SK-N-DZ (cell line): Measurements from ENCODE around the gene MPG.

Experiments
- DNase-seq: peaks from one replicate; pipeline ENCODE4 v3.0.0-alpha.2; 2015; ENCODE audit warnings: low spot score

MPG gene

DNA sequence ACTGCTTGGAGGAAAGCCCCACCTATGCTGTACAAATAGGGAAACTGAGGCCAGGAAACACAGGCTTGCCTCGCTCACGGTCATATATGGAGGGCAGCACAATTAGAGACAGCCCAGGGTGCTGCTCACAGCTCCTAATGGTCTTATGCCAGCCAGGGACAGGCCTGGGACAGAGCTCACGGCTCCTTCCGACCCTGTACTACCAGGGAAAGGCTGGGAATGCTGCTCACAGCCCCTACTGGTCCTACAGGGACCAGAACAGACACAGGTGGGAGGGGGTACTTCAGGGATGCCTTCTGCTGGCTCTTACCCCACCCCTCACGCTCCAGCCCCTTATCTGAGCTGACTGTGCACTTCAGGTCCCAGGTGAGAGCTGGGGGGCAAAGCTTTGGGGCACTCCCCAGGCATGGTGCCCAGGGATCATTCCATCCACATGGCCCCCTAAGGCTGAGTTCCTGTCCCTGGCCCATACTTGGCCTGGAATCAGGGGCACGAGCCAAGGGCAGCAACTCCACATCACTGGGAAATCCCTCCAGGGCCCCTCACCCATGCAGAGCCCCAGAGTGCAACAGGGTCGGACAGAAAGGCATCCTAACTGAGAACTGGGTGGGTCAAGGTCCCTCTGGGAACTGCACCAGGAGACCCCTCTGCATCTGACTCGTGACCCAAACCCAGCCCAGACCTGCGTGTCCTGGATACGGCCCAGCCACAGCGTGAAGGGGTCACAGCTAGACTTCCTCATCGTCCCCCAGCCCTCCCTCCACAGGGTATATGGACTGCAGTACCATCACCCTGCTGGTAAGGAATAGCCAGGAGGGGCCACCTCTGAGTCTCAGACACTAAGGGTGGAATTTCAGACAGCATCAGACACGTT is 11.5 kb upstream of the MPG start:
- no peak for DNase-seq

DNA sequence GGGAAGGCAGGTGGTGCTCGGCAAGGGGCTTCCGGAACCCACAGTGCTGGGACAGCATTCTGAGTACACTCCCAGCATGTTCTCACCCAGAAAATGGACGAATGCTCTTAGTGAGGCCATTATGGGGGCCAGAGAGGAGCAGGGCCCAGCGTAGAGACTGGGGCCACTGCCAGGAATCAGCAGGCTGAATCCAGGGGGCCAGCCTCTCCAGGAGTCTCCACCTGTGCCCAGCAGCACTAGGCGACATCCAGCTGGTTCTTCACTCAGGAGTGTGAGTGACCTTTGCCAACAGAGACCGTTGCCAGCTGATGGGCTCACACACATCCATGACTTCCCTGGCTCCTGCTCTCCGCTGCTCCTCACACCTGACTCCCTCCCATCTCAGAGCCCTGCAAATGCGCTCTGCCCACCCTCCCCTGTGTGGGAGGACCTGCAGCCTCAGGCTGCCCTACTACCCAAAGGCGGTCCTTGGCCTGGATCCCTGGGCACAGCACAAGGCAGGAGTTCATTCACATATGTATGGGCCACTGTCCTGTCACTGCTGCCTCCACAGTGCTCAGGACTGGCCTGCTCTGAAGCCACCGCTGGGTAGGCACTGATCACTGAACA is 10.7 kb upstream of the MPG start:
- no peak for DNase-seq

DNA sequence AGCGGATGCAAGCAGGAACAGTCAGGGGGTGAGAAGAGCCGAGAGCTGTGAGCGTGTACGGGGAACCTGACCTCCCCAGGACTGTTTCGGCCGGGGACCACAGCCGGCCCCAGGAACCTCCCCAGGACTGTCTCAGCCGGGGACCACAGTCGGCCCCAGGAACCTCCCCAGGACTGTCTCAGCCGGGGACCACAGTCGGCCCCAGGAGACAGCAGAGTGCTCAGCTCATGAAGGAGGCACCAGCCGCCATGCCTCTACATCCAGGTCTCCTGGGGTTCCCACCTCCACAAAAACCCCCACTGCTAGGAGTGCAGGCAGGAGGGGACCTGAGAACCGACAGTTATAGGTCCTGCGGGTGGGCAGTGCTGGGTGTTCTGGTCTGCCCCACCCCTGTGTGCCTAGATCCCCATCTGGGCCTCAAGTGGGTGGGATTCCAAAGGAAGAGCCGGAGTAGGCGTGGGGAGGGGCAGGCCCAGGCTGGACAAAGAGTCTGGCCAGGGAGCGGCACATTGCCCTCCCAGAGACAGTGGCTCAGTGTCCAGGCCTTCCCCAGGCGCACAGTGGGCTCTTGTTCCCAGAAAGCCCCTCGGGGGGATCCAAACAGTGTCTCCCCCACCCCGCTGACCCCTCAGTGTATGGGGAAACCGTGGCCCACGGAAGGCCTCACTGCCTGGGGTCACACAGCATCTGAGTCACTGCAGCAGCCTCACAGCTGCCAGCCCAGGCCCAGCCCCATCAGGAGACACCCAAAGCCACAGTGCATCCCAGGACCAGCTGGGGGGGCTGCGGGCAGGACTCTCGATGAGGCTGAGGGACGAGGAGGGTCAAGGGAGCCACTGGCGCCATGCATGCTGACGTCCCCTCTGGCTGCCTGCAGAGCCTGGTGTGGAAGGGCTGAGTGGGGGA is 9.9 kb upstream of the MPG start:
- DNase-seq = no peak

DNA sequence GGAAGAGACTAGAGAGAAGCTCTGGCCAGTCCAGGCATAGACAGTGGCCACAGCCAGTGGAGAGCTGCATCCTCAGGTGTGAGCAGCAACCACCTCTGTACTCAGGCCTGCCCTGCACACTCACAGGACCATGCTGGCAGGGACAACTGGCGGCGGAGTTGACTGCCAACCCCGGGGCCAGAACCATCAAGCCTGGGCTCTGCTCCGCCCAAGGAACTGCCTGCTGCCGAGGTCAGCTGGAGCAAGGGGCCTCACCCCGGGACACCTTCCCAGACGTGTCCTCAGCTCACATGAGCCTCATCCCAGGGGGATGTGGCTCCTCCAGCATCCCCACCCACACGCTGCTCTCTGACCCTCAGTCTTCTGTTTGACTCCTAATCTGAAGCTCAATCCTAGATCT is 8.8 kb upstream of the MPG start:
- no peak for DNase-seq

DNA sequence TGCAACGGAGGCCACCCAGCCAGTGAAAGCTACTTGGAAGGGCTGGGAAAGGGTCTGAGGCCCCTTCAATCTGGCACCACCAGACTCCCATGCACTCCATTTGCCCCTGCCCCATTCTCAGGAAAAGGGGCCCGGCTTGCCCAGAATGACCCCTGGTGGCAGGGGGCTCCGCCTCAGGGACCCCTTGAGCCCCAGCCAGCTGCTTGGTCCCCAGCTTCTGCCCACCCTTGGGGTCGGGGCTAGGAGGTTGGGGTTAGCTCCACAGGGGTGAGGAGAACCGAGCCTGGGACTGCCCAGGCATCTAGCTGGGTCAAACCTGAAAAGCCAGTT is 6.8 kb upstream of the MPG start:
- DNase-seq = no peak

DNA sequence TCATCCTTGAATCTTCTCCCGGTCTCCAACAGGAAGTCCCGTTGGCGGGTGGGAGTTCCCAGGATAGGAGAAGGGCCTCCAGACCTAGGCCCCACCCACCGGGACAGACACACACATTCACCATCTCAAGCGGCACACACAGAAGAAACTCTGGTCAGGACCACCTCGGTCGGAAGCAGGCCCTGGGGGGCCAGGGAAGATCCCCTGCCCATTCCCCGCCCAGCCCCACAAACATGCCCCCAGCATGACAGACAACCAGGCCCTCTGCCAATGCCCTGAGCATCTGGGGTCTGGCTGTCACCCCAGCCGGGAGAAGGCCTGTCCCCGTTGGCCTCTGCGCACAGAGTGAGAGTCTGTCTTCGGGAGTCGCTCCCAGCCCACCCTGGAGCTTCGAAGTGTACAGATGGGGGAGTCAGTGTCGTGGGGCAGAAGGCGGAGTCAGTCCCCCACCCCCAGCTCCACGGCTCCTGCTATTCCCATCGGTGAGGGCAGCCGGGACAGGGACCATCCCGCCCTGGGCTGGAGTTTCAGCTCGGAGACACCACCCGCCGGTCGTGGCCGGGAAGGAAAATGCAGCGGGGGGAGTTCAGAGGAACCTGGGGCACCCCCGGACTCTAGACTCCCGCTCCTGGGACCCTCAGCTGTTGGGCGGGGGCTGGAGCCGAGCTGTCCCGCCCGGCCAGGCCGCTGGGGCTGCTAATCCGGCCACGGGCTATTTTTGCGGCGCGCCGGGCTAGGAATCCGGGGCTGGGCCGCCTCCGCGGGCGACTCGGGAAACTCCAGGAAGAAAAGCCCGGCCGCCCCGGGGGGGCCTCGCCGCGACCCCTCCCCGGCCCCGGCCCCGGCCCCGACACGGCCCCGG is 6.3 kb upstream of the MPG start:
- peak; percentile 63 for DNase-seq

DNA sequence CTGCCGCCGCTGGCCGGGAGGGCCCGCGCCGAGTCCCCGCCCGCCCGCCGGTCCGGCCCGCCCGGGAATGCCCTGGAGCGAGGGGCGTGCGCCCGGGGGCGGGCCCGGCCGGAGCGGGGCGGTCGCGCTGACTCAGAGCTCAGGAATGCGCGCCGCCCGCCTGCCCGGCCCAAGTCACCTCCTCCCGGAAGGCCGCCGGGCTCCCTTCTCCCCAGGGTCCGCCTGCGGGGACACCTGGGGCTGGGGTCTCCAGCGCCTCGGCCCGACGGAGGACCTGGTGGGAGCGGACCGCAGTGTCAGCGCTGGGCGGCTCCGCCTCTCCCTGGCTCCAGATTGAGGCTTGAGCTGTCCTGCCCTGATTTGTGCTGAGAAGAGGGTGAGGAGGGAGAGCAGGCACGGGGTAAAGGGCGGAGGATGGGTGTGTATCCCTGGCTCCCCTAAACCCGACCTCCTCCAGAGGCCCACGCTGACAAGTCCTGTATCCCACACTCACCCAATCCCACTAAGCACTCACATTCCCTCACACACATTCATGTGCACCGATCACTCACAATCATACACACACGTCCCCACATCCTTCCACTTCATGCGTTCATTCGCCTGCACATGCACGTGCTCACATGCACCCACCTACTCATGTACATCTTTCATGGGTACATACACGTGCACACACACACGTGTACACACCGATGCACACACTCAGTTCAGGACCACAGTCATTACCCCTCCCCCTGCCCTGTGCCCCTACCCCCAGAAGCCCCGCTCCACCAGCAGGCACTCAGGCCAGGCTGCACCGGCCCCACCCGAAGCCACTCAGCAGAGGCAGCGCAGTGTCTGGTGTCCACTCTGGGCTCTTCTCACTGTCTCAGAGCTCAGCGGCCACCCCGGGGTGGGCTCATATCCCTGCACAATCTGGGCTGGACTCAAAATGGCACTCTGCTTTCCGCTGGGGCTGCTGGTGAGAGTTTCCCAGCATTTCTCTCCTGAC is 5.2 kb upstream of the MPG start, which contains the start of gene RHBDF1:
TSS of gene RHBDF1 (minus strand) at position 71 of the 988 bp plus-strand sequence. CDS start 7,616 bp downstream, outside the sequence.
- DNase-seq = no peak

DNA sequence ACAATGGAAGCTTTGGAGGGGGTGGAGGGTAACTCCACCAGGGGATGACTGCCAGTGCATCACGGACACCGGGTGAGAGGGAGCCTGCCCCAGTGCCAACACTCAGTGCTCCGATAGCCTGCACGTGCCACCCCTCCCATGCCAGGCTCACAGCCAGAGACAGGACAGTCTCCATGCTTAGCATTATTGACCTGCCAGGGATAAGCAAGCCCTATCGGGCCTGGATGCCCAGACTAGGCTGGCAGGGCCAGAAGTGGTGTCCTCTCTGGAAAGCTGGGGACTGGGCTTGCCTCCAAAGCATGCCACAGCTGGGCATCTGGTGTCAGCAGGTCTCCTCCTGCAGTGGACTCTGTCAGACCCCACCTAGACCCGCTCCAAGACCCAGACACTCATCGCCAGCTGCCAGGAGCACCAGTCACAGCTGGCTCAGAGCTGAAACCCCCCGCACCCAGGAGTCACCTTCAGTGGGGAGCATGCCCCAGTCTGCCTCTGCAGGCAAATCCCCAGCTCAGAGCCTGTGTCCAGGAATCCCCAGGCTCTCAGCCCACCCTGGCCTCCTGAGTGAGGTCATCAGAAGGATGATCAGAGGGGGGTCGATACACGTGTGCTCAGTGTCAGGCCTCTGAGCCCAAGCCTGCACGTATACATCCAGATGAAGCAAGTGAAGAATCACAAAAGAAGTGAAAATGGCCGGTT is 3.8 kb upstream of the MPG start:
- DNase-seq = no peak

DNA sequence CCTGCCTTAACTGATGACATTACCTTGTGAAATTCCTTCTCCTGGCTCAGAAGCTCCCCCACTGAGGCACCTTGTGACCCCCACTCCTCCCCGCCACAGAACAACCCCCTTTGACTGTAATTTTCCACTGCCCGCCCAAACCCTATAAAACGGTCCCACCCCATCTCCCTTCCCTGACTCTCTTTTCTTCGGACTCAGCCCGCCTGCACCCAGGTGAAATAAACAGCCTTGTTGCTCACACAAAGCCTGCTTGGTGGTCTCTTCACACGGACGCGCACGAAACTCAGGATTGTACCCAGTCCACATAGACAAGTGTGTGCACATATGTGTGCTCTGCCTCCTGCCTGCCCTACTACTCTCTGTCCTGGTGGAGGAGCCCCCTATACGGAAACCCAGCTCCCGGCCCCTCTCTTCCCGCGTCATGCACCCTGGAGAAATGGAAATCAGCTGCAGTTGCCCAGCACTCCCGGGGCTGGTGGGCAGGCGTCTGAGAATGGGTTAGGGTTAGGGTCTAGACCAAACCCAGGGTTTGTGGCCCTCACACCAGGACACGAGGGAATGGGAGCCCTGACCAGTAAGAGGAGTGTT is 3.2 kb upstream of the MPG start:
- no peak for DNase-seq

DNA sequence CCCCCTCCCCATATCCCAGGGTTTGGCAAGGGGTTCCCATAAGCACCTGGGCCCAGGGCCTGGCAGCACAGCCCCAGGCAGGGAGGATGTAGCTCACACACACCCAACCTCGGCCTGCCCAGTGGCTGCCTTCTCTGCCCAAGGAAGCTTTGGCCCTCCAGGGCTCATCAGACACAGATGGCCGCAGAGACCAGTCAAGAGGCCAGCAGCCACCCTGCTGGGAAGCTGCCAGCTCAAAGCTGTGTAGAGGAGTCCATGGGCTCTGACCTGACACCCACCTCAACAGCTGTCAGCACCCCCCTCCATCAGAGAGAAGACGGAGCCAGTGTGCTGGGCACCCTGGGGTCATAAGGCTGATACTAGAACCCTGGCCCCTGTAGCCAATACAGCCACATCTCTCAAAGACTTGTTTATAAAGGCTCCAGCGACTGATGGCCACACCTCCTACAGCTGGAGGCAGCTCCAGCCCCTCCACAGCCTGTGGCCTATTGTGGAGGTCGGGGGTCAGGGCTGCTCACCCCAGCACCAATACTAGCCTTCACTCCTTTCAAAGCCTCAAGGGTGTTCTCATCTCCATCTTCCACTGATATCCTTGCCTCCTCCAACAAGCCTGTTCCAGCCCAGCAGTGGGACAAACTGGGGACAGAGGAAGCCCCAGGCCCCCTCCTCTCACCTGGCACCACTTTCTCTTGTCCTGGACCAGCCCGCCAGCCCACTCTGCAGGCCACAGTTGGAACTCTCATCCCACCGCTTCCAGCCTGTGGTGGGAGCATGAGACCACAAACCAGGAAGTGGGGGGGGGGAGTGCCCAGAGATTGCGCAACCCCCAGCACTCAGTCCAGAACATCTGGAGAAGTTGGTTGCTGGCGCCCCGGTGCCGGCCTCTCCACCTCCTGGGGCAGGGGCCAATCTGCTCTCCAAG is 2.2 kb upstream of the MPG start:
- DNase-seq = peak; percentile 51

DNA sequence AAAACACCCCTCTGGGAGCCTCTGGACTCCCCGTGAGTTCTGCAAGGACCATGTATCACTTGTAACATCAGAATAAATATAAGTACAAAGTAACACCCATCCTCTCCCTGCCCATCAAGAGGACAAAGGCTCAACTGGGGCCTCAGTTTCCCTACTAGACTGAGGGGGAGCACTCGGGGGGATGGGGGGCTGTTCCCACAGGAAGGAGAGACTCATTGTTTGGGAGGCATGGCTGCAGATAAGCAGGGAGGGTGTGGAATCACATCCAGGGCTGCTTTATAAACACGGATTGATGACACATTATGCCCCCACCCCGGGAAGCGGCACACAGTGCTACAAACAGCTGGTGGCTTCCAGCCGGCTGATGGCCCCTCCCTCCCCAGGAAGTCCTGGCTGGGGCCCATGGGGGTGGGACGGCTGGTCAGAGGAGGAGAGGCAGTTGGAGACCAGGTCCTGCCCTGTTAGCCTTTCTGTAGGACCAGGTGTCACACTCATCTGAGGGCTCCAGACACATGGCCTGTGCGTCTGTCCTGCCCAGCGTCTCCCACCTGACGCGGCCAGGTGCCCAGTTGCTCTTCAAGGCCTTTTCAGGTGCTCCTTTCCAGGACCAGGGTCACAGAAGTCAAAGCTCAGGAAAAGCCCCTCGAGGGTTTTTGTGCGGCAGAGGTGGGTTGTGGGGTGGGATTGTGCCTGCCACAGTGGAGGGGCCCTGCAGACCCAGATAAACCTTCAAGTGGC is 1.3 kb upstream of the MPG start:
- DNase-seq = no peak

DNA sequence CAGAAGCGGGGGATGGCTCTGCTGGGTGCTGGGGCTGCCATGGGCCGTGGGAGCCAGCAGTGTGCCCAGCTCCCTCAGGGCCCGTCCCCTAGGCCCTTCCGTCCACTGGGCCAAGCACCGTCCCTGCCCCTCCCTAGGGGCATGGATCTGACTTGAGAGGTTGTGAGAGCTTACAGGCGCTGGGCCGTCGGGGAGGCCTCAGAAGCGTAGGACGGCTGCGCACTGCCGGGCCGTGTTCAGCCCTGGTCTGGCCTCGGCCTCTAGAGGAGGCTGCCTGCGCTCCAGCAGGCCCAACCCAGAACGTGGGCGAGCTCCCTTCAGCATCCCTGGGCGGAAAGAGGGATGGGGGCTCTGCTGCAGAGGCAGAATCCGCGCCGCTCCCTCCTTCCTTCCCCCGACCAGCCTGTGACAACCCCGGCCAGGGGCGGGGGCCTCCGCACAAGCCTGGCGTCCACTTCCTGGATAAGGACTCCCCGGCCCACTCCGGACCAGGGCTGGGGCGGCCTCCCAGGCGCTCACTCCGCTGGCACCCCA is 685 bp upstream of the MPG start:
- DNase-seq = peak; percentile 66

DNA sequence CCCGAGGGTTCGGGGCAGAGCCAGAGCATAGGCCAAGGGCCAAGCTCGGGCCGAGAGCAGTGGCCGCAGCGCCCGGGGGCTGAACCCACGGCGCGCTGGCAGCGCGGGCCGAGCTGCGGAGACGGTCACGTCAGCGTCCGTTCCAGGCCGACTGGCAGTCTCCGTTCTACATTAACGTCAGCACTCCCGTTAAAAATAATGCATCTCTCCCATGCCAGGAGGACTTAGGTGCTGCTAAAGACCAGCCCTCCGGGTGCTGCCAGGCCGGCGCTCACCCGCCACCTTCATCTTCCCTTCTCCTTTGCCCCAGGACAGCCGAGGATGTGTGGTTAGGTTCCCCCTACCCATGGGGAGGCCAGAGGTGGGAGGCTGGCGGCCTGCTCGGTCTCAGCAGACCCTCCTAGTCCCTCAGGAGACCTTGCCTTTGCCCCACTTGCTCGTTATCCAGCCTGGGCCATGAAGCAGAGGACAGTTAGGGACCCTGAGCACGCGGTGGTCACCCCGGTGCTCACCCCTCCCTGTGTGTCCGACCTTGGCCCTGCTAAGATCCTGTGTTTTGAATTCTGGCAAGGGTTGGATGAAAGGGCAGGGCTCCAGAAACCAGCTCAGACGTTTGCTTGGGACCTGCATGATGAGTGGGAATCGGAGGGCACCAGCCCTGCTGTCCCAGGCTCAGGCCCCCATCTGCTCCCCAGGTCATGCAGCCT is 572 bp downstream of the MPG start:
- no peak for DNase-seq

DNA sequence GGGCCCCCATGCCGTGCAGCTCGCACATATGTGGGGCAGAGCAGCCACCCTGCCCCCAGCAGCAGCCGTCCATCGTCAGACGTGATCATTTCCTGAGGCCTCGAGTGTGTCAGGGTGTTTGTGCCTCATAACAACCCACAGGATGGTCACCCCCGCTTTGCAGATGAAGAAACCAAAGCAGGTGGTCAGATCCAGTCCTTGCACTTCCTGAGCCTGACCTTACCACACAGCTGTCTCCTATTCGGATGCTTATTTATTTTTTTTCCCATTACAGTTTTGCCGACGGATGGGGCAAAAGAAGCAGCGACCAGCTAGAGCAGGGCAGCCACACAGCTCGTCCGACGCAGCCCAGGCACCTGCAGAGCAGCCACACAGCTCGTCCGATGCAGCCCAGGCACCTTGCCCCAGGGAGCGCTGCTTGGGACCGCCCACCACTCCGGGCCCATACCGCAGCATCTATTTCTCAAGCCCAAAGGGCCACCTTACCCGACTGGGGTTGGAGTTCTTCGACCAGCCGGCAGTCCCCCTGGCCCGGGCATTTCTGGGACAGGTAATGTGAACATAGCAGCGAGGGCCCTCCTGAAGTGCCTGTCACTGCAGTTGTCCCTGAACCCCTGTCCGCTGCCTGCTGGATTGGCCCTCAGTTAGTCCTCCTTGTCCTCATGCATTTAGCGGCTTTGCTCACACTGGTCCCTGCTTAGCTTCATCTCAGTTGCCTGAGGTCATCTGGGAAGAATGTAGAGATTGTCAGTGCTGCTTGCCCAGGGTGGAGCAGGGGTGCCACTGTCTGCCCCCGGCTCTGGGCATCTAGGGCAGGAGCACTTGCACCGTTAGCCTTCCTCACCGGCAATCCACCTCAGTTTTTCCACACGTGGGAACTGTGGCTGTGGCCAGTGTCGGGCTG is 1.4 kb downstream of the MPG start:
- DNase-seq = no peak

DNA sequence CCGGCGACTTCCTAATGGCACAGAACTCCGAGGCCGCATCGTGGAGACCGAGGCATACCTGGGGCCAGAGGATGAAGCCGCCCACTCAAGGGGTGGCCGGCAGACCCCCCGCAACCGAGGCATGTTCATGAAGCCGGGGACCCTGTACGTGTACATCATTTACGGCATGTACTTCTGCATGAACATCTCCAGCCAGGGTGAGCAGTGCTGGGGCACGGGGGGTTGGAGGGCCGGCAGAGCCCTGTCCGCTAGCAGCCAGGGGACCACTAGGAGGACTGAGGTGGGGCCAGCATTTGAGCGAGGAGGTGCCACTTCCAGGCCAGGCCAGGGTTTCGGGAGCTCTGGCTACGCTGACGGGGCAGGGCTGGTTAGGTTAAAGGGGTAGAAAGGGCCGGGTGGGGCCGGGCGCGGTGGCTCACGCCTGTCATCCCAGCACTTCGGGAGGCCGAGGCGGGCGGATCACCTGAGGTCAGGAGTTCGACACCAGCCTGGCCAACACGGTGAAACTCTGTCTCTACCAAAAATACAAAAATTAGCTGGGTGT is 5.1 kb downstream of the MPG start:
- DNase-seq = no peak
